Hepatocyte (in vitro differentiated cells): ENCODE measurements around the gene ARHGAP12. TPM values are rescaled to one million over a fixed set of nuclear protein-coding genes. Genes with fewer than 3 reads are reported as not detected.

ENCODE experiments used
- DNase-seq: peaks from one replicate; pipeline ENCODE4 v3.0.0-alpha.2; 2016; ENCODE audit warnings: low spot score
- H2AFZ ChIP-seq: fragments of 200-600 bp; sonication (generic); 2 replicates; pipeline ENCODE4 v1.6.0; 2016; ENCODE audit warnings: antibody characterized with exemption, mild to moderate bottlenecking
- H3K27ac ChIP-seq: fragments of 200-600 bp; sonication (generic); 2 replicates; pipeline ENCODE4 v1.5.1; 2016; ENCODE audit warnings: mild to moderate bottlenecking
- H3K27me3 ChIP-seq: fragments of 200-600 bp; sonication (generic); 2 replicates; pipeline ENCODE4 v1.6.1; 2016
- H3K36me3 ChIP-seq: fragments of 200-600 bp; sonication (generic); replicated peaks from 2 replicates; pipeline ENCODE4 v1.5.1; 2016; ENCODE audit warnings: low read depth; ENCODE audit not compliant: insufficient read depth
- H3K4me1 ChIP-seq: fragments of 200-600 bp; sonication (generic); 2 replicates; pipeline ENCODE4 v1.5.1; 2016; ENCODE audit warnings: mild to moderate bottlenecking, moderate library complexity; ENCODE audit not compliant: insufficient read depth
- H3K4me2 ChIP-seq: fragments of 200-600 bp; sonication (generic); 2 replicates; pipeline ENCODE4 v1.6.0; 2016
- H3K4me3 ChIP-seq: fragments of 200-600 bp; sonication (generic); 2 replicates; pipeline ENCODE4 v1.5.1; 2016; ENCODE audit warnings: mild to moderate bottlenecking
- H3K79me2 ChIP-seq: fragments of 200-600 bp; sonication (generic); 2 replicates; pipeline ENCODE4 v1.6.0; 2017; ENCODE audit warnings: mild to moderate bottlenecking
- H3K9me2 ChIP-seq: fragments of 200-600 bp; sonication (generic); replicated peaks from 2 replicates; pipeline ENCODE4 v1.6.0; 2017; ENCODE audit warnings: mild to moderate bottlenecking; ENCODE audit not compliant: insufficient read depth
- H3K9me3 ChIP-seq: fragments of 200-600 bp; sonication (generic); 2 replicates; pipeline ENCODE4 v1.5.1; 2016; ENCODE audit warnings: low read depth, mild to moderate bottlenecking
- H4K20me1 ChIP-seq: fragments of 200-600 bp; sonication (generic); 2 replicates; pipeline ENCODE4 v1.6.0; 2016; ENCODE audit warnings: mild to moderate bottlenecking; ENCODE audit not compliant: insufficient read depth, poor library complexity, severe bottlenecking
- EZH2 ChIP-seq: fragments of 200-600 bp; sonication (generic); IDR thresholded peaks from 2 replicates; pipeline ENCODE4 v1.6.1; 2016; ENCODE audit warnings: antibody characterized with exemption, mild to moderate bottlenecking, borderline replicate concordance
- EZH2phosphoT487 ChIP-seq: fragments of 200-600 bp; sonication (generic); IDR thresholded peaks from one replicate; pipeline ENCODE4 v1.6.1; 2018; ENCODE audit warnings: antibody characterized with exemption, mild to moderate bottlenecking, low read depth, moderate library complexity; ENCODE audit not compliant: unreplicated experiment, severe bottlenecking
- WGBS: methylation state at CpG from one replicate; pipeline ENCODE4 v1.1.6; 2016; ENCODE audit warnings: low lambda C conversion rate; ENCODE audit errors: missing lambda C conversion rate; 5-methylcytosine and 5-hydroxymethylcytosine counted together
- polyA plus RNA-seq: library from polyadenylated mRNA; unstranded; fragments of >200 nt; fragmentation: Nextera tagmentation; extraction: Ambion mirVana; gene quantifications from 2 replicates; pipeline ENCODE4 v1.2.1, GENCODE V29; 2016
- total RNA-seq: library from RNA; depleted of rRNA; stranded (reverse); fragments of >200 nt; gene quantifications from 2 replicates; pipeline ENCODE4 v1.2.3, GENCODE V29; 2014
- TF ChIP-seq, protein P1 (sequence below): fragments of 200-600 bp; sonication (generic); IDR thresholded peaks from 2 replicates; pipeline ENCODE4 v1.5.1; 2016; ENCODE audit warnings: antibody characterized with exemption, mild to moderate bottlenecking; ENCODE audit not compliant: poor library complexity

The ARHGAP12 gene
- total and polyA plus RNA-seq, 2 experiments from 2014 or later, result 16.4 to 55.6 TPM

DNA sequence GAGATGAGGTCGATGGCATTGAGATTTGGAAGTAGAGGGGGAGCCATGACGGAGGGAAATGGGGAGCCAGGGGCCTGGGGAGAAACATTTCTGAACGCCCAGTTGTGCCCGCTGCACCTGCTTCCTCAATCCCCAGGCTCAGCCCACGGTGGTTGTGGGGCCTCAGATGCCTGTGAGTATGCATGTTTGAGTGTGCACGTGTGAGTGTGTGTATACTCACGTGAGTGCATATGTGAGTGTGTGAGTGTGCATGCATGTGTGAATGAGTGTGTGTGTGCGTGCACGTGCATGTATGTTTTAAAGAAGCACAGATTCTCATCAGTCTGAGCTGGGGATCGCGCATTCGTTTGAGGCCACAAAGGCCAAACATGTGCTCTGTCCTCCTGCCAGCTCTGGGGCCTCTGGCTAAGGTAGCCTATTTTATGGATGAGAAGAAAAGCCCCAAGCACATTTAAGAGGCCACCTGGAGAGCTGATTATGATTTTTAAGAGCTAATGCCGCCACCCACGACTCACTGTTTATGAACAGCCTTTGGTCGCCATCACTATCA, 154.8 kb downstream of the ARHGAP12 start:
- H3K4me1 ChIP-seq, result peaks cover 12% of the 10 kb centered on the region
- H2AFZ ChIP-seq, result peak overlapping the region; percentile 66
- no peaks in the 10 kb centered on the region for H3K9me2 ChIP-seq
- no peak overlapping the region for H3K4me3 ChIP-seq
- no peaks in the 10 kb centered on the region for H3K36me3 ChIP-seq
- H4K20me1 ChIP-seq, result no peaks in the 10 kb centered on the region
- TF ChIP-seq EZH2phosphoT487, result no peak
- TF ChIP-seq, protein P1, sequence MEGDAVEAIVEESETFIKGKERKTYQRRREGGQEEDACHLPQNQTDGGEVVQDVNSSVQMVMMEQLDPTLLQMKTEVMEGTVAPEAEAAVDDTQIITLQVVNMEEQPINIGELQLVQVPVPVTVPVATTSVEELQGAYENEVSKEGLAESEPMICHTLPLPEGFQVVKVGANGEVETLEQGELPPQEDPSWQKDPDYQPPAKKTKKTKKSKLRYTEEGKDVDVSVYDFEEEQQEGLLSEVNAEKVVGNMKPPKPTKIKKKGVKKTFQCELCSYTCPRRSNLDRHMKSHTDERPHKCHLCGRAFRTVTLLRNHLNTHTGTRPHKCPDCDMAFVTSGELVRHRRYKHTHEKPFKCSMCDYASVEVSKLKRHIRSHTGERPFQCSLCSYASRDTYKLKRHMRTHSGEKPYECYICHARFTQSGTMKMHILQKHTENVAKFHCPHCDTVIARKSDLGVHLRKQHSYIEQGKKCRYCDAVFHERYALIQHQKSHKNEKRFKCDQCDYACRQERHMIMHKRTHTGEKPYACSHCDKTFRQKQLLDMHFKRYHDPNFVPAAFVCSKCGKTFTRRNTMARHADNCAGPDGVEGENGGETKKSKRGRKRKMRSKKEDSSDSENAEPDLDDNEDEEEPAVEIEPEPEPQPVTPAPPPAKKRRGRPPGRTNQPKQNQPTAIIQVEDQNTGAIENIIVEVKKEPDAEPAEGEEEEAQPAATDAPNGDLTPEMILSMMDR, result no peak
- TF ChIP-seq EZH2, result no peak
- H3K79me2 ChIP-seq, result no peaks in the 10 kb centered on the region
- peak overlapping the region; percentile 80 for H3K27ac ChIP-seq
- no peak overlapping the region for H3K4me2 ChIP-seq
- WGBS, result 76% methylated on average over 15 of the region's 15 CpGs
- no peak for DNase-seq
- no peaks in the 10 kb centered on the region for H3K27me3 ChIP-seq
- no peaks in the 10 kb centered on the region for H3K9me3 ChIP-seq

DNA sequence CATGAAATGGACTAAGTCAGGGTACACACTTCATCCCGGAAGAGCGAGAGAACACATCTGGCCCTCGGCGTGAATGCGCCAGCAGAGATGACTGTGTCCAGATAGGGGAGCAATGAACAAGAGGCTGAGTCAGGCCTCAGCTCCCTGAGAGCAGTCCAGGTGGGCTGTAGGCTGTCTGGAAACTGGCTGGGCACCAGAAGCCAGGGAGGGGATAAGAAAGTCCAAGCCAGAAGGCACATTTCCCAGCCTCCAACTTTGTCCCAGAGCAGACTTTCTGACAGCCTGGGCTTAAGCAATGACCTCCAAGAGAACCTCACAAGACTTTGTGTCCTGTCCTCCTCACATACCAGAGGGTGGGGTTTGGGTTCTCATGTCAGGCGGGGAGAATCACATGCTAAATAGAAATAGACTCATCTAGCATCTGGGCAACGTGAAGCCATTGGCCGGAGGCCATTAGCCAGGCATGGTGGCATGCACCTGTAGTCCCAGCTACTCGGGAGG, 157.2 kb downstream of the ARHGAP12 start:
- H4K20me1 ChIP-seq, result no peaks in the 10 kb centered on the region
- H3K9me3 ChIP-seq, result no peaks in the 10 kb centered on the region
- no peak overlapping the region for H2AFZ ChIP-seq
- no peaks in the 10 kb centered on the region for H3K27me3 ChIP-seq
- H3K4me2 ChIP-seq, result no peak overlapping the region
- no peak overlapping the region for H3K4me3 ChIP-seq
- no peak overlapping the region for H3K27ac ChIP-seq
- H3K4me1 ChIP-seq, result peaks cover 12% of the 10 kb centered on the region
- WGBS, result 73% methylated on average over 9 of the region's 9 CpGs
- TF ChIP-seq EZH2phosphoT487, result no peak
- no peak for TF ChIP-seq EZH2
- TF ChIP-seq, protein P1, result no peak
- H3K36me3 ChIP-seq, result no peaks in the 10 kb centered on the region
- peak; percentile 45 for DNase-seq
- no peaks in the 10 kb centered on the region for H3K9me2 ChIP-seq
- no peaks in the 10 kb centered on the region for H3K79me2 ChIP-seq

DNA sequence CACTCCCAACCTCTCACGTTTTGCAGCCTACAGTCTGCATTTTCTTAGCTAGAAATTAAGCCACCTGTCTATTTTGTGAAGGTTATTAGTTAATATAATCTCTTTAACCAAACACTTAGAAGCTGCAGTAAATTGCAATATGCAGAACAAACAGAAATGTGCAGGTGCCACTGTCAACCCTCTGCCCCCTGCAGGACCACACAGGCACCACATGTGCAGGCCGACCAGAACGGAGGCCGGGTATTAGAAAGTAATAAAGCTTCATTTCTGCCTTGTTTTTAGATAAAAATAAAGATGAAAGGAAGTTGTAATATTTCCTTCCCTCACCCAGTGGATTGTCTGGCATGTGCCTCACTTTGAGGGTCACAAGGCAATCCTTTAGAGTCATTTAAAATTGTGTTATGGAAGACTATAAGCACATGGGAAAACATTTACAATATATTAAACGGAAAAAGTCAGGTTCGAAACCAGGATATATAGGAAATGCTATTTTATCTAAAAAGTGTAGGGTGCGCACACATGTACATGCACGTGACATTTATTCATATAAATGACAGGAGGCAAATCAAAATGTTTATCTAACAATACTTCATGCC, 158.2 kb downstream of the ARHGAP12 start:
- TF ChIP-seq, protein P1, result peak; percentile 52
- no peak for TF ChIP-seq EZH2
- no peak overlapping the region for H3K4me2 ChIP-seq
- H2AFZ ChIP-seq, result no peak overlapping the region
- H3K4me1 ChIP-seq, result peaks cover 12% of the 10 kb centered on the region
- H3K27me3 ChIP-seq, result no peaks in the 10 kb centered on the region
- H3K36me3 ChIP-seq, result no peaks in the 10 kb centered on the region
- H3K27ac ChIP-seq, result no peak overlapping the region
- no peaks in the 10 kb centered on the region for H3K9me3 ChIP-seq
- no peaks in the 10 kb centered on the region for H3K9me2 ChIP-seq
- H3K79me2 ChIP-seq, result no peaks in the 10 kb centered on the region
- DNase-seq, result peak; percentile 52
- WGBS, result 71% methylated on average over 8 of the region's 8 CpGs
- H4K20me1 ChIP-seq, result no peaks in the 10 kb centered on the region
- H3K4me3 ChIP-seq, result no peak overlapping the region
